Activated effector memory CD4-positive, alpha-beta T cell treated with anti-CD3 and anti-CD28 coated beads, Interleukin-2, amount 50 U/mL, for 16 hours (primary cell): ENCODE measurements around the gene ATXN1L.
"Not testable (repeated sequence)": the region's sequence is repeated elsewhere in the genome, so short reads cannot be mapped to it uniquely, and the experiment has no call there.

Experiments
- DNase-seq: peaks from one replicate; pipeline ENCODE4 v3.0.0-alpha.2; 2020

The ATXN1L gene, protein sequence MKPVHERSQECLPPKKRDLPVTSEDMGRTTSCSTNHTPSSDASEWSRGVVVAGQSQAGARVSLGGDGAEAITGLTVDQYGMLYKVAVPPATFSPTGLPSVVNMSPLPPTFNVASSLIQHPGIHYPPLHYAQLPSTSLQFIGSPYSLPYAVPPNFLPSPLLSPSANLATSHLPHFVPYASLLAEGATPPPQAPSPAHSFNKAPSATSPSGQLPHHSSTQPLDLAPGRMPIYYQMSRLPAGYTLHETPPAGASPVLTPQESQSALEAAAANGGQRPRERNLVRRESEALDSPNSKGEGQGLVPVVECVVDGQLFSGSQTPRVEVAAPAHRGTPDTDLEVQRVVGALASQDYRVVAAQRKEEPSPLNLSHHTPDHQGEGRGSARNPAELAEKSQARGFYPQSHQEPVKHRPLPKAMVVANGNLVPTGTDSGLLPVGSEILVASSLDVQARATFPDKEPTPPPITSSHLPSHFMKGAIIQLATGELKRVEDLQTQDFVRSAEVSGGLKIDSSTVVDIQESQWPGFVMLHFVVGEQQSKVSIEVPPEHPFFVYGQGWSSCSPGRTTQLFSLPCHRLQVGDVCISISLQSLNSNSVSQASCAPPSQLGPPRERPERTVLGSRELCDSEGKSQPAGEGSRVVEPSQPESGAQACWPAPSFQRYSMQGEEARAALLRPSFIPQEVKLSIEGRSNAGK

DNA sequence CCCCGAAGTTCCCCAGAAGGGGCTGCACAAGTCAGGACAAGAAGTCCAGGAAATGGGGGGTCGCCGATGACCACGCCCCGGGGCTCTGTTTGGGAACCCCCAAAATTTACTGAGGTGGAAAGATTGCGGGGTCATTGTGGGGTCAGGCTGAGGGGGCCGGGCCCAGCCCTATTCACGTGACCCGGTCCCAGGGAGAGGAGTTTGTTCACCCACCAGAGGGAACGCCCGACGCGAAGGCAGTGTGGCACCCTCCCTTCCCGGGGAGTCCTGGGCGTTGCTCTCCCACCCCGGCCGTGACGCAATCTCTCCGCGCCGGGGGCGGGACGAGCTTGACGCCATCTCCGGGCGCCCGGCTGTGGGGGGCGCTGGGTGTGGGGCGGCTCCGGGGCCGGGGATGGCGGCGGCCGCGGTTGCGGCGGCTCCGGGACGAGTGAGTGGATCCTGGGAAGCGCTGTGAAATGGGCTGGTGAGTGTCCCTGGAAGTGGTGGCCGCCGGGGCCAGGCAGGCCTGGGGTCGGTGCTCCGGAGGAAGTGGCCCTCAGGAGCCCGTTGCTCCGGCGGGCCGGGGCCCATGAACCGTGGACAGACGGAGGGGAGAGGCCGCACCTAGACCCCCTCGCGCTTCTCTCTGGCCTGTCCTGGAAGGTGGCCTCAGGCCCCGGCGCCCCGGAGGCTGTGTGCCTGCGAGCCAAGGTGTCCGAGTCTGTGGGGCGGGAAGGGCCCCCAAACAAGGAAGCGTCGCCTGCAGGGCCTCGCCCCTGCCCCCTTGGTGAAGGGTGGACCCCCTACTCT, at the start of gene ATXN1L:
Gene ATXN1L (plus strand): TSS at position 338 of the 792 bp plus-strand sequence. CDS start 3,765 bp downstream, outside the sequence.
- peak; percentile 98 for DNase-seq

DNA sequence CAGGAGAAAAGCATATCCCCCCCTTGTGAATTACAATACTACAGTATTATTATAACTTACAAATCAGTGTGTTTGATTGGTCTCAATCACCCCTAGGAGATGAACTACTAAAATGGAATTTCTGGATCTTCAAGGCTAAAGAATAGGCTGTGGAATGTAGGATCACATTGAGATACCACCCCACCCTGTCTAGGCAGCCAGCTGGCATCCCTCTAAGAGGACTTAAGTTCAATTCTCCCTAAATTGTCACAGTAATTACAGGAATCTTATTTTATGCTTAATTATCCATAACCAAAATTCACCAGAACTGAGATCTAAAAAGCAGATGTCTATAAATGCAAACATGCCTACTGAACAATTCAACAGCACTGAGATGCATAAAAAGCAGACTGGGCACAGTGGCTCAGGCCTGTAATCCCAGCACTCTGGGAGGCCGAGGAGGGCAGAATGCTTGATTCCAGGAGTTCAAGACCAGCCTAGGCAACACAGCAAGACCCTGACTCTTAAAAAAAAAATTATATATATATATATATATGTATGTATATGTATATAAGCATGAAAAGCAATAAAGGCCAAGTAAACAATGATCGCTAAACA, 49.2 kb upstream of the ATXN1L start:
- no peak for DNase-seq

DNA sequence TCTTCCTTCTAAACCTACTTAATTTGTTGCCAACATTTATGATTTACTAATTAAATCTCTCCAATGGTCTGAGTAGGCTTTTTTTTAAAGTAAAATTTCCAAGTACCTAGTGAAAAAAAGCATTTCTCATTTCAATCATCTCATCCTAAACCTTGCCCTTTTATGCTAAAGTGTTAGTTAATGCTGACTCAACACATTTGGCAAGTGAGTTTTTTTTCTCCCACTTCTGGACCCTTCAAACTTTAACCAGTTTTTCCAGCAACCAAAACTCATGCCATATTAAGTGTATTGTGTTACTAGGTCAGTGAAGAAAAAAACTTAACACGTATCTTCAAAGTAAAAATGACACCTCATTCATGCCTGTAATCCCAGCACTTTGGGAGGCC, 42.5 kb upstream of the ATXN1L start:
- no peak for DNase-seq

DNA sequence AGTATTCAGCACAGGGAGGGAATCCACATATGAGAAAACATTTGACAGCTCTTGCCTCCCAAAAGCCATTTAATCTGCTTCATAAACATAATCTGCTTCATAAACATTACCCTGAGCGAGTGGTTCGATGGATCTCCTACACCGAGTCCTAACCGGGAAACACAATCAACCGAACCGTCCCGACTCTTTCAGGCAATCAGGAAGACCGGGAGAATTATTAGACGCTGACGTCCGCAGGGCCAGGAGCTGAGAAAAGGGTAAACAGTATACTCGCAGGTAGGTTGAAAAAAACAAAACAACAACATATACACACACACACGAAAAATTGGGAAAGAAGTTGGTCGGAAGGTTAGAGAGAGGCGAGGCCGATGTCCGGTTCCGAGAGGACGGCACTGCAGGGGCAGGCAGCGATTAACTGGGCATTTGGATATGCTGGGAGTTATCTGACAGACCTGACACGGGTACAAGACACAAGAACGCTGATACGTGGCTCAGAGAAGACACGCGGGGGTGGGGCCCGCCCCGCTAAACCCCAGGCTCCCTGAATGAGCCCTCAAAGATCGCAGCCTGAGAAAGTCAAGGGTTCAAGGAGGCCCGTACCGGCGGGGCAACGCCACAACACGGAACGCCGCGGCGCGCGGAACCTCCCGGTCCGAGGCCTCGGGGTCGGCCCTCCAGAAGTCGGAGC, 37.7 kb upstream of the ATXN1L start:
- peak; percentile 86 for DNase-seq

DNA sequence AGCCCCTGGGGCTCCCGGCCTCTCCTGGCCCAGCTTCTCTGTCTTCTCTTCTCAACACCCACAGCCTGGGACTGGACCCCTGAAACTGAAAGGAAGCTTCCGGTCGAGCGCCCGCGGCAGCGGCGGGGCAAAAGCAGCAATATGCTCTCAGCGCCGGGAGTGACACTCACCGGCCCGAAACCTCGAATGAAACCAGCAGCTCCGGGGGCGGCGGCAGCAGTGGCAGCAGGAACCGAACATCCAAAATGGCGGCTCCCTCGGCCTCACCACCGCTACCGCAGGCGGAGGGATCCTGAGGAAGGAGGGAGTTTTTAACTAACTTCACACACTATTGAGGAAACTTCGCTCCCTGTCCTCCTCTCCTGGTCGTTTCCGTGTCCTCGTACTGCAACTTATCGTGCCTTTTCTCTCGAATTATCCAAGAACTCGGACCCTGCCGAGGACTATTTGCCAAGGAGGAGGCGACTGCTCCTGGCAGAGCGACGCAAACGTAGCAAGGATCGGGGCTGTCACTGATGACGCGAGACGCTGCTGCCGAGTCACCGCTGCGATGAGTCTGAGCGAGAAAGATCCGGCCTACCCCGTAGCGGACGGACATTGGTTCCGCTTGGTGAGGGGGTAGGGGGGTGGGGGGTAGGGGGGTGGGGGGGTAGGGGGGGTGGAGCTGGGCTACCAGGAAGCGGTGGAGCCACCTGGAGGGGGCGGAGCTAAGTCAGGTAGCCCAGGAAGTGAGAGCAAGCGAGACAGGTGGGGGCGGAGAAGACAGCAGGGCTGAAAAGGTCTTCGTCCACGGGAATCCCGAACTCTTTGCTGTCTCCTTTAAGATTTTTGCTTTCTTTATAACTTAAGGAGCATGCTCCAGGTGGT, 37.0 kb upstream of the ATXN1L start, which contains the start of gene AP1G1:
Gene AP1G1 (minus strand): TSS at position 242 of the 867 bp plus-strand sequence. CDS start 19,355 bp downstream, outside the sequence.
- peak; percentile 97 for DNase-seq

DNA sequence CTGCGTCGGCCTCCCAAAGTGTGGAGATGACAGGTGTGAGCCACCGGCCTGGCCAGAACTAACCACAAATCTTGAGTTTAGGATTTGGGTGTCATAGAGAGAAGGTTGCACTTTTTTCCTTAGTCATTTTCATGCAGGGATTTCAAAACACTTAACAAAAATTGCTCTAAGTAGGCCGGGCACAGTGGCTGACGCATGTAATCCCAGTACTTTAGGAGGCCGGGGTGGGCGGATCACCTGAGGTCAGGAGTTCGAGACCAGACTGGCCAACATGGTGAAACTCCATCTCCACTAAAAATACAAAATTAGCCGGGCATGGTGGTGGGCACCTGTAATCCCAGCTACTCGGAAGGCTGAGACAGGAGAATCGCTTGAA, 35.6 kb upstream of the ATXN1L start:
- not testable (repeated sequence) for DNase-seq

DNA sequence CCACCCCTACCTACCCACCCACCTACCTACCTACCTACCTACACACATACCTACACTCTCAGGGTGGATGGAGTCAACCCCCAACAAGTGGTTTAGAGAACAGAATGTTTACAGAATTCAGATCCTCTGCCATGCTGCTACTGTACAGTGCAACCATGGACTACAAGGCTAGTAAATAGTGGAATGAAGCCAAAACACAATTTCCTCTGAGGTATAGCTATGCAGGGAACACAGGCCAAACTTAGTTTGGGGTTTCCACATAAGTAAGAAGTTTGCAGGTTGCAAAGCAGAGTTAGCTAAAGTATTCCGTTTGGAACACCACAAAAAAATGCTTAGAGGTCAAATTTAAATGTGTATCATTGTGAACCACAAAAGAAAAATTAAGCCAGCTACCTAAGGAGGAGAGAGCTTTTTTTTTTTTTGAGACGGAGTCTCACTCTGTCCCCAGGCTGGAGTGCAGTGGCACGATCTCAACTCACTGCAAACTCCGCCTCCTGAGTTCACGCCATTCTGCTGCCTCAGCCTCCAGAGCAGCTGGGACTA, 34.4 kb upstream of the ATXN1L start:
- DNase-seq = no peak

DNA sequence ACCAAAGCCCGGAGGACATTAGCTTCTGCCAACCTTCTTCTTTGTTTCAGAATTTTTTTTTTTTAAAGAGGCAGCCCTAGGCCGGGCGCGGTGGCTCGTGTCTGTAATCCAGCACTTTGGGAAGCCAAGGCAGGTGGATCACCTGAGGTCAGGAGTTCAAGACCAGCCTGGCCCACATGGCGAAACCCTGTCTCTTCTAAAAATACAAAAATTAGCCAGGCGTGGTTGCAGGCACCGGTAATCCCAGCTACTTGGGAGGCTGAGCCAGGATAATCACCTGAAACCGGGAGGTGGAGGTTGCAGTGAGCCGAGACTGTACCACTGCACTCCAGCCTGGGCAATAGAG, 28.6 kb upstream of the ATXN1L start:
- DNase-seq = not testable (repeated sequence)

DNA sequence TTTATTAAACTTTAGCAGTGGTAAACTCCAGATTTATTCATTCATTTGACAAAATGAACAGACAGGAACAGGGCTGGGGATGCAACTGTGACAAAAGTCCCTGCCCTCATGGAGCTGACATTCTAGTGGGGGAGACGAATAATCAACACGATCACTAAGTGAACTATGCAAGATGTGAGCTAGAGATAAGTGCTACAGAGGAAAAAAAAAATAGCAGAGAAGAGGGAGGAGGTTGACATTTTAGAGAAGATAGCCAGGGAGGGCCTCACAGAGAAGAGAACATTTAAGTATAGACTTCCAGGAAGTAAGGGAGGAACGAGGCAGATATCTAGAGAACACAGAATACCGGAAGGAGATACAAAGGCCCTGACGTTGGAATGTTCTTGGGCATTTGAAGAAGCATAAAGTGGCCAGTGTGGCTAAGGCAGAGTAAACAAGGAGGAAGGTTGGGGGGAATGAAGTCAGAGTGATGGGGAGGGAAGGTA, 19.2 kb upstream of the ATXN1L start:
- DNase-seq = no peak

DNA sequence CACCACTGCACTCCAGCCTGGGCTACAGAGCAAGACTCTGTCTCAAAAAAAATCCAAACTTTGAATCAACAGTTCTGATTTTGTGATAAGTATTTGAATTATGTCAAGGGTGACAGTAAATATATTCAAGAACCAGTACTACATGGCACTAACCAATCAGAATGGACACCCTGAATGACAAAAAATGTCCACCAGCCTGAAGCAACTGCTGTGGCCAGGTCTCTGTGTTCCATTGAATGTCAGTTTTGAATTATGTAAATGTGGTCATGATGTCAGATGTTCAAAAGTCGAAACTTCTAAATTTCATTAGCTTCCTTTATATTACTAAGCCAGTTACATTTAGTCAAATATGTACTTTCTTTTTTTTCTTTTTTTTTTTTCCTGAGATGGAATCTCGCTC, 15.4 kb upstream of the ATXN1L start:
- DNase-seq = no peak

DNA sequence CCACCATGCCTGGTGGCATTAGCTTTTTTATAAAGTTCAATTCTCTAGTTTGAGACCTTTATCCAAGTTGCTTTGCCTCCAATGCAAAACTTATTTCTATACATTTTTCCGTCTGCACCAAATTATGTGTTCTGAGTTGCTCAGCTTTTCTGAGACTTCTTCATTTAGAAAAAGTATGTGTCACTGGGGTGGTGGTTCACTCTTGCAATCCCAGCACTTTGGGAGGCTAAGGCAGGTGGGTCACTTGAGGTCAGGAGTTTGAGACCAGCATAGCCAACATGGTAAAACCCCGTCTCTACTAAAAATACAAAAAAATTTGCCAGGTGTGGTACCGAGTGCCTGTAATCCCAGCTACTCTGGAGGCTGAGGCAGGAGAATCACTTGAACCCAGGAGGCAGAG, 14.1 kb upstream of the ATXN1L start:
- DNase-seq = not testable (repeated sequence)

DNA sequence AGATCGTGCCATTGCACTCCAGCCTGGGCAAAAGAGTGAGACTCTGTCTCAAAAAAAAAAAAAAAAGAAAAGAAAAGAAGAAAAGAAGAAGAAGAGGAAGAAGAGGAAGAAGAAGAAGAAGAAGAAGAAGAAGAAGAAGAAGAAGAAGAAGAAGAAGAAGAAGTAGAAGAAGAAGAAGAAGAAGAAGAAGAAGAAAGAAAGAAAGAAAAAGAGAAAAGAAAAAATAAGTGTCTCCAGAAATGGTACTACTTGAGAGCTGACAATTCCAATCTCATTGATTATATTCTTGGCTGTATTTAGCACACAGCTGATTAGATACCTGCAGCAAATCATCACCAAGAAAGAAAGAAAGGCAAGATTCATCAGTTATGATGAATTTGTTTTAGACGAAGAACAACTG, 13.7 kb upstream of the ATXN1L start:
- DNase-seq = not testable (repeated sequence)

DNA sequence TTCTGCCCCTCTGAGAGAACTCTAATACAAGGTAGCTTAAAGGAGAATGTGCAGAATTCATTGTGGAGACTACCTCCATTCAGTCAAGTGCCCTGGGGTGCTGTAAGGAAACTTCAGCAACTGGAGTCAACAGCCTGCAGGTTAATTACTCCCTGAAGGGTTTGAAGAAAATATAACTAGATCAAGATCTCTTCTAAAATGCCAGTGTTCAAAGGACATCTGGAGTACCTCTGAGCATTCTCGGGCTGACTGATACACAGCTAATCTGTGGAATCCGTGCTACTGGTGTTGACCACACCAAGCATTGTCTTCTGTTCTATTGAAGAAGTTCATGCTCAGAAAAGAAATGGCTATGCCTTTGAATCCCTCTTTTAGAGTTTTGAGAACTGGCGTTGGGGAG, 11.5 kb upstream of the ATXN1L start:
- no peak for DNase-seq

DNA sequence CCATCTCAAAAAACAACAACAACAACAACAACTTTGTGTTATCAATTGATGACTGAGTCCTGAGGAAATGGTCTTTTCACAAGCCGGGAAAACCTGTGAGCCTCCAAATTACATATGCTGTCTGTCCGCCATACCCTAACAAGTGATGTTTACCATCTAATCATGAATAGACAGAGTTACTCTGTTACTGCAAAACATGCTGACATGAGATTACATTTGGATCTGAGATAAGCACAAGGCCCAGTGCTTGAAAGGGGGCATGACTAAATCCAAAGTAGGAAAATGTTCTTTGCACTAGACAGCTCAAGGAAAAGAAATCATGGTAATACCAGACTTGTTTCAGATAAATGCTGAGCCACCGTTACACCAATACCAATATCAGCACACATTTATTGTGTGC, 8.6 kb upstream of the ATXN1L start:
- no peak for DNase-seq

DNA sequence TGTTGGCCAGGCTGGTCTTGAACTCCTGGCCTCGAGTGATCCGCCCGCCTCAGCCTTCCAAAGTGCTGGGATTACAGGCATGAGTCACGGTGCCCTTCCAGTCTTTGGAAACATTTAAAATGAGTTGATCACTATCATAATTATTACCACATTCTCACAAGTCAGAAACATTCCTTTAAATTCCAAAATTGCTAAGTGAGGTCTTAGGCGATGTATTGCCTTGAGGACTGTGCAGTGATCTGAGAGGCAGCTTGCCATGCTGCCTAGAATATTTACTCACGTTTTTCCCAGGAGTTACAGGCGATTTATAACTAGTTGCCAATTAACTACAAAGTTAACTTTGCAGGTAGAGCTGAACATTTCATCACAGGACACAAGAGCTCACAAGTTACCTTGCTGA, 5.7 kb upstream of the ATXN1L start:
- no peak for DNase-seq

DNA sequence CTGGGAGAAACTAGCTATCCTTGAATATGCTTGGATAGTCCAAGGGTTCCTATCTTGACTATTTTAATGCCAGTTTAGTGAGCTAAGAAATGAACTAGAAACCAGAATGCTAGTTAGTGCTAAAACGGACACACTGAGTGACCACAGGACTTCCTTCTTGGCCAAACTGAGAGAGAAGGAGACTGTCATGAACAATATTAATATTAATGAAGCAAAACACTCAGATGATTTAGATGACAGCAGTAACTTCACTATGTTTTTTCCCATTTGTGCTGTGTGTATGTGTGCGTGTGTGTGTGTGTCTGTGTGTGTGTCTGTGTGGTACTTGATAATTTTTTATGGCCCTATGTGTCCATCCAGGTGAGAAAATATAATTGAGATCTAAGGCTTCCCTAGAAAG, 2.2 kb upstream of the ATXN1L start:
- no peak for DNase-seq

DNA sequence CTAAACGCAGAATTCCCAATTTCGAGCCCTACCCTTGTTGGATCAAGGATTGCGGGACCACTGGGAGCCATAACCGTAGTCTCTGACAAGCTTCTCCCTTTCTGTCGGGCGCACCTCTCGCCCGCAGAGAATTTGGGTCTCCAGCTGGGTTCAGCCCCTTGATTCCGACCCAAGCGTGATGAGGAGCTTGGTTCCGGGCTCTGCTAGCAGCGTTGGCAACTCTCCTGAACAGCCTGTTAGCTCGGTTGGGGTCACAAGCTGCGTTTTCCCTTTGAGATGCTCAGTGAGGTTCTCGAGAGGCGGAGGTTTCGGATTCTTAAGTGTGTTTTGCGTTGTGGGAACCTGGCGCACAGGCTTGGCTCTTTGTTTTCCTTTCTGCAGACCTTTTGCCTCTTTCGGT, 655 bp downstream of the ATXN1L start:
- DNase-seq = peak; percentile 66

DNA sequence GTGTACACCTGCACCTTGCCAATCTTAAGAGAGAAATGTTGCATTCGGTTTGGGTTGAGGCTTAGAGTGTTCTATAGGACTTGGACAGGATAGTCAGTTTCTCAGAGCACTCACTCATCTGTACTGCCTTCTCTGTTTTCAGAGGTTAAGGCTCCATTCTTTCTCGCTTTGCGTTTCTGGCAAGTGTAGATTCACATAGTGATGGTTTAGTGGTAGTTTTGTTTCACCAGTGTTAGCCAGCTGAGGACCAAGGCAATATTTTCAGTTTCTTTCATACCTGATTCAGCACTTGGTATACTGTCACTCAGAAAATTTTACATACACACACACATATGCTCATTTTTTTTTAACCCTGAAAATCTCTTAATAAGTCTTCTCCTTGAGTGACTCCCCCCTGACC, 1.3 kb downstream of the ATXN1L start:
- no peak for DNase-seq

DNA sequence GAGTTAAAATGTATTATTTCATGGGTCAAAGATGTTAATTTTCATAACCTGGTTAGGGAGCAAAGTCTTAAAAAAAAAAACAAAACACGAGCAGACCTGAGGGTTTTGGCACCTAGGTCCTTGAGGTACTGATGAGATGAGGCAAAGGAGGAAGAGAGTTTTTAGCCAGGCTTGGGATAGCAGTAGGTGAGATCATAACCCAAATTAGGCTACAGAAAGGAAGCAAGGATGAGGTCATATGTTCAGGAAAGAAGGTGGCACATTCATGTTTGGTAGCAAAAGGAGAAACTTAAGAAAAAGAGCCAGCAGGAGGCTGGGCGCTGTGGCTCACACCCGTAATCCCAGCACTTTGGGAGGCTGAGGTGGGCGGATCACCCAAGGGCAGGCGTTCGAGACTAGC, 2.8 kb downstream of the ATXN1L start:
- DNase-seq = no peak

DNA sequence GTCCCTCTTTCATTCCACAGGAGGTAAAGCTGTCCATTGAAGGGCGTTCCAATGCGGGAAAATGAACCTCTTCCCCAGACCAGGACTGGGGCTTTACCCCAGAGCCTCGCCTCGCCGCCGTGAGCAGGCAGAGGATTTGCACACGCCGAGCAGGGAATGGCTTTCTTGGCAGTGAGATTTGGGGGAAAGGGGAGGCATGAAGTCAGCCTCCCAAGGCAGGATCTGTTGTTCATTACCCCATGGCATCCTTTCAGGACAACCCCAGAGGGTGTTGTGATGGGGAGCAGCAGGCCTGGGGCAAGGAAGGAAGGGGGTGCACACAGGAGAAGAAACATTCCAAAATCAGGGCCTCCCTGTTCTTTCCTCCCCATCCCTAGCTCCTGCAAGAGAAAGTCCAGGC, 6.0 kb downstream of the ATXN1L start:
- DNase-seq = no peak

DNA sequence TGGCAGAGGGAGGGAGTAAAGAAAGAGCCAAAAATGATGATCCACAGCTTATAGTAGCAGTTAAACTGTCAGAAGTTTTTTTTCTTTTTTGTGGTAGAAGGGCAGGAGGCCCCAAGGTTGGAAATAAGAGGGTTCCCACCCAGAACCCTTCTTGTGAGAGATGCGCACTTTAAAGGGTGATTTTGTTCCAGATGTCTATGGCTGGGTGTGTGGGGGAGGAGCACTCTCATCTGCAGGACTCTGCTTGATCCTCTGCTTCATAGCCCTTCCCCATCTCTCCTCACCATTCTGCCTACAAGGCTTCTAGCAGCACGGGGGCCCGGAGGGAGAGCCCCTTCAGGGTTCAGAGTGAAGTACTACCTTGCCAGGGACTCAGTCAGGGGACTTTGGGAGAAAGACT, 6.4 kb downstream of the ATXN1L start:
- DNase-seq = no peak
